Motor neuron (in vitro differentiated cells): ENCODE data around the gene SCN1B. TPM values are rescaled to one million over a fixed set of nuclear protein-coding genes. Genes with fewer than 3 reads are reported as not detected.
"Not testable (repeated sequence)": the region's sequence is repeated elsewhere in the genome, so short reads cannot be mapped to it uniquely, and the experiment has no call there.

Experiments used
- ATAC-seq, 8 experiments: fragments of 200-7000 bp; cut with Tn5 transposase; replicated peaks in 6 of 8; 2 replicates each; pipeline ENCODE4 v1.8.0; 2021; ENCODE audit warnings: mild to moderate bottlenecking in 8 of 8, moderate library complexity in 8 of 8
- H3K27ac ChIP-seq, 2 donors: fragments of 250-450 bp; sonication (Bioruptor Pico); 2 replicates each; pipeline ENCODE4 v1.9.0; 2021; ENCODE audit warnings: antibody characterized with exemption in 2 of 2, mild to moderate bottlenecking in 2 of 2, moderate library complexity in 1 of 2
- H3K4me1 ChIP-seq, 2 donors: fragments of 250-450 bp; sonication (Bioruptor Pico); replicated peaks in 1 of 2; 2 replicates each; pipeline ENCODE4 v1.6.1; 2021; ENCODE audit warnings: antibody characterized with exemption in 2 of 2, mild to moderate bottlenecking in 2 of 2, moderate library complexity in 1 of 2
- H3K4me3 ChIP-seq, 5 donors: fragments of 250-450 bp; sonication (Bioruptor Pico); 2 replicates each; pipeline ENCODE4 v1.9.0; 2021; ENCODE audit warnings: antibody characterized with exemption in 5 of 5, mild to moderate bottlenecking in 5 of 5, moderate library complexity in 4 of 5
- WGBS, 10 experiments: fragments of 450-650 bp; shearing (Covaris generic); methylation state at CpG; one replicate each; pipeline ENCODE4 v1.0.0; 2022; 5-methylcytosine and 5-hydroxymethylcytosine counted together
- in situ Hi-C, 9 experiments: fragments of 400-800 bp; cut with MboI; loops; one replicate each; pipeline ENCODE4 v1.15.0; 2021; ENCODE audit warnings: low sequenced_read_pairs in 9 of 9, low pct_unique_long_range_greater_than_20kb in 2 of 9; ENCODE audit not compliant: unreplicated experiment in 9 of 9
- total RNA-seq, 8 experiments: library from RNA; unstranded; fragments of 300-600 nt; gene quantifications; 2 replicates each; pipeline versions ENCODE4 v1.2.3 to v1.2.4, GENCODE V29; 2022

SCN1B gene
- total RNA-seq, 8 experiments from 2014 or later, result 0.65 to 7.0 (median 2.1) TPM

DNA sequence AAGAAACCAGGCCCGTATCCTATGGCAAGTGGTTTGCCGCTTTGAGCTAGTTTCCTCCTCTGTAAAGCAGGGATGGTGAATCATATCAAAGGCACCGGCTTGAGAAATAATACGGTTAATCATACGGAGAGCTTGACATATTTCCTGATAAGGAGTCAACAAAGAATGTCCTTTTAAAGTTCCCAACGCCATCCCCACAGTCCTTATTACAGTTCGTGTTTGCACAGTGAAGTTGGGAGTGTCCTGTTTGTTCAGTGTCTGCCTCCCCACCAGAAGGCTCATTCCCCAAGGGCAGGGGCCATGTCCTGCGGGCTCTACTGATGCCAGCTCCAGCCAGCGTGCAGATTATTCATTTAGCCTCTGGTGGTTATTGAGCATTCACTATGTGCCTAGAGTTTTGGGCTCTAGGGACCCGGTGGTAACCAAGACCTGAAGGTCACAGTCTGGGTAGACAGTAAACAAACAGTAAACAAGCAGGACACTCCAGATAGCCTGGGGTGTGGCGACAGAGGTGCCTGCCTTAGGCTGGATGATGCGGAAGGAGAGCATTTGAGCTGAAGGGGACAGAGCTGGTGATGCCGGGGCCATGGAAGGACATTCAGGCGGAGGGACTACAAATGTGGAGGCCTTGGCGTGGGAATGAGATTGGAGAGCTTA is 23.8 kb upstream of the SCN1B start:
- in situ Hi-C loops, result no loop called here
- Histone ChIP-seq H3K4me1 (peaks cover 6 to 14% of the 10 kb centered on the region in 2 donors), H3K4me3 (no peak overlapping the region), H3K27ac (no peak overlapping the region)
- 76 to 100% (median 94%) methylated on average over 1 to 12 of the region's 15 CpGs; no CpG with 5 or more reads in 2 of the 10 experiments for WGBS, 10 experiments
- ATAC-seq, result peak in 1 of 8 experiments; percentile 28

GRCh38 chr19:35006999-35007365 is 23.3 kb upstream of the SCN1B start:
- H3K4me3 ChIP-seq, result no peak overlapping the region
- WGBS, 10 experiments, result 85 to 100% (median 98%) methylated on average over 1 to 5 of the region's 5 CpGs; no CpG with 5 or more reads in 3 of the 10 experiments
- ATAC-seq, result no peak
- H3K4me1 ChIP-seq, result peaks cover 3 to 11% of the 10 kb centered on the region in 2 donors
- H3K27ac ChIP-seq, result no peak overlapping the region
- in situ Hi-C loops, result no loop called here

GRCh38 chr19:35007427-35007826 is 22.8 kb upstream of the SCN1B start:
- 85 to 100% (median 94%) methylated on average over 1 to 8 of the region's 8 CpGs; no CpG with 5 or more reads in 1 of the 10 experiments for WGBS, 10 experiments
- H3K4me3 ChIP-seq, in situ Hi-C loops, H3K27ac ChIP-seq, ATAC-seq: not testable (repeated sequence)
- H3K4me1 ChIP-seq, result peaks cover 3 to 11% of the 10 kb centered on the region in 2 donors

DNA sequence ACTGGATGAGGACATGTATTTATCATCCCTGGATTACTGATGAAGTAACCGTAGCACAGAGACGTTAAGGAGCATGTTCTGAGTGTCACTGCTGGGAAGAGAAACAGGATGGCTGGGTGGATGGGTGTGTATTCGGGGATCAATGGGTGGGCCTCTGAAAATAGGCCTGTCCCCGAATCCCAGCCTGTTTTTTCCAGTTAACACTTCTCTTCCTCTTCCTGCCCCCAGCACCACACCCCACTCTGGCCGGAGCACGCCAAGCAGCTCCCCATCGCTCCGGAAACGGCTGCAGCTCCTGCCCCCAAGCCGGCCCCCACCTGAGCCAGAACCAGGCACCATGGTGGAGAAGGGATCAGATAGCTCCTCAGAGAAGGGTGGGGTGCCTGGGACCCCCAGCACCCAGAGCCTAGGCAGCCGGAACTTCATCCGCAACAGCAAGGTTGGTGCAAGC is 21.4 kb upstream of the SCN1B start:
- ATAC-seq, result peak in 1 of 8 experiments; percentile 28
- Histone ChIP-seq H3K4me3 (no peak overlapping the region), H3K27ac (no peak overlapping the region), H3K4me1 (no peaks in the 10 kb centered on the region)
- in situ Hi-C loops, result no loop called here
- 60 to 100% (median 98%) methylated on average over 1 to 7 of the region's 12 CpGs; no CpG with 5 or more reads in 4 of the 10 experiments for WGBS, 10 experiments

DNA sequence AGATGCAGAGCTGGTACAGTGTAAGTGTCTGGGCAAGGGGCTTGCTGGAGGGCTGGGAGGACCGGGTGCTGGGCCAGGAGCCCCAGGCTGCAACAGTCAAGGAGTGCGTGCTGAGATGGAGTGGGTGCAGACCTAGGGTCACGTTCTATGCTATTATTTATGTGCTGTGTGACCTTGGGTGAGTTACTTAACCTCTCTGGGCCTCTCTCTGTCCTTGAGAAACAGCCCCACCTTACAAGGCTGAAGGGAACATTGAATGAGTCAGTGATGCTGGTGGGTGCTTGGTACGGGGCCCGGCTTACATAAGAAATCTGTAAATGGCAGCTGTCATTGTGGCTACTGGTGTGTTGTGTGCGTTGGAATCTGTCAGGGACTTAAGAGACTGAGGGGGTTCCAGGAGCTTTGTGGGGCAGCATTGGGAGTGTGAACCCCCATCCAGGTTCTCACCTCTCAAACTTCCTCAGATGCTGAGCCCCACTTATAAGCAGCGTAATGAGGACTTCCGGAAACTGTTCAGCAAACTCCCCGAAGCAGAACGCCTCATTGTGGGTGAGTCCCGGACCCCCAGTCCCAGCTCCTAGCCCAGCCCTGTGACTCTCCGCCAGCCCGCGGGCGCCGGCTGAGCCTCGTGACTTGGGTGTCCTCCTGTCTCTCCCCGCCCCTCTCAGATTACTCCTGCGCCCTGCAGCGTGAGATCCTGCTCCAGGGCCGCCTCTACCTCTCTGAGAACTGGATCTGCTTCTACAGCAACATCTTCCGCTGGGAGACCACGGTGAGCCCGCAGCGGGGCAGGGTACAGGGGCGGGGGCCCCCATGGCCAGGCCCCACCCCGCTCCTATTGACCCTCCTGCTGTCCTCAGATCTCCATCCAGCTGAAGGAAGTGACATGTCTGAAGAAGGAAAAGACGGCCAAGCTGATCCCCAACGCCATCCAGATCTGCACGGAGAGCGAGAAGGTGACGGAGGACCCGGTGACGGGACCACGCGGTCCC is 20.6 kb upstream of the SCN1B start:
- 0 to 100% (median 97%) methylated on average over 1 to 11 of the region's 36 CpGs; no CpG with 5 or more reads in 4 of the 10 experiments for WGBS, 10 experiments
- Histone ChIP-seq H3K27ac (no peak overlapping the region), H3K4me3 (no peak overlapping the region), H3K4me1 (no peaks in the 10 kb centered on the region)
- in situ Hi-C loops, result no loop called here
- ATAC-seq, result no peak

DNA sequence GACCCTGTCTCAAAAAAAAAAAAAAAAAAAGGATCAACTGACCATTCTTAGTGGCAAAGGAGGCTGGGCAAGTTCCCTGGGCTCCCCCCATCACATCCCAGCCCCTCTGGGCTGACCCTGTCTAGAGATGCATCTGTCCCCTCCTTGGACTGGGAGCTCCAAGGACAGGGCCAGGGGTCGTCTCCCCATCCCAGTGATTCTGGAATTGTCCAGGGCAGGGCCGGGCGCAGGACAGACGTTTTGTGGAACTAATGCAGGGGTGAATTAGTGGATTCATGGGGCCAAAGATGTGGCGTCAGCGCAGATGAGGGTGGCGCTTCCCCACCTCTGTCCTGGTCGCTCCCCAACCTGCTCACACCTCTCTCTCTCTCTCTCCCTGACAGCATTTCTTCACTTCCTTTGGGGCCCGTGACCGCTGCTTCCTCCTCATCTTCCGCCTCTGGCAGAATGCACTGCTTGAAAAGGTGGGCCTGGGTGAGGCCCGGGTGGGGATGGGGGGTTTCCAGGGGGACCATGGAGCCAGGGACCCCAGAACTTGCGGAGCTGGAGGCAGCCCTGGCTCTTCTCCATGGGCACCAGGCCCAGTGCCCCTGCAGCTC is 19.1 kb upstream of the SCN1B start:
- Histone ChIP-seq H3K27ac (no peak overlapping the region), H3K4me3 (no peak overlapping the region), H3K4me1 (no peaks in the 10 kb centered on the region)
- ATAC-seq, result no peak
- 60 to 100% (median 91%) methylated on average over 1 to 4 of the region's 13 CpGs; no CpG with 5 or more reads in 7 of the 10 experiments for WGBS, 10 experiments
- in situ Hi-C loops, result no loop called here

GRCh38 chr19:35011737-35012682 is 18.3 kb upstream of the SCN1B start:
- H3K4me3 ChIP-seq, result no peak overlapping the region
- 67 to 100% (median 92%) methylated on average over 2 to 8 of the region's 18 CpGs; no CpG with 5 or more reads in 5 of the 10 experiments for WGBS, 10 experiments
- in situ Hi-C loops, result no loop called here
- H3K27ac ChIP-seq, result no peak overlapping the region
- ATAC-seq, result no peak
- no peaks in the 10 kb centered on the region for H3K4me1 ChIP-seq

DNA sequence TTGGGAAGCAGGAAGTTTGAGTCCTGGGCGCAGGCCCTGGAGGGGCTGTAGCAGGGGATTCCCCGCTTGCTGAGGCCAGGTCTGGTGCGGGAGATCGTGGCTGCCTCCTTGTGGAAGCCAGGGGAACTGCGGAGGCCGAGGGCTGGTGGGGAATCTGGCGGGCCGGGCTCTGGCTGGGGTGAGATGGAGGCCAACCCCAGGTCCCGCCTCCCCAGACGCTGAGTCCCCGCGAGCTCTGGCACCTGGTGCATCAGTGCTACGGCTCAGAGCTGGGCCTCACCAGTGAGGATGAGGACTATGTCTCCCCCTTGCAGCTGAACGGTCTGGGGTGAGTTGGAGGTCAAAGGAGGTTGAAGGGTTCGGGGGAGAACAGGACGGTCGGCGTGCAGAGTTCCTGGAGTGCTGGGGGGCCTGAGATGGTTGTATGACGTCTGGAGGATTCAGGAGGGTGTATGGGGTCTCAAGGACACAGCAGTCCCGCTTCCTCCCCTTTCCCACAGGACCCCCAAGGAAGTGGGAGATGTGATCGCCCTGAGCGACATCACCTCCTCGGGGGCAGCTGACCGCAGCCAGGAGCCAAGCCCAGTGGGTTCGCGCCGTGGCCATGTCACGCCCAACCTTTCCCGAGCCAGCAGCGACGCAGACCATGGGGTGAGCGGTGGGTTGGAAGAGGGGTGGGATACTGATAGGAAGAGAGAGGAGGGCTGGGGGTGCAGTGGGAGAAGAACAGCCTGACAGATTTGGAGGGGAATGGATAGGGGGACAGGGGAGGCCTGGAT is 17.0 kb upstream of the SCN1B start:
- ATAC-seq, result peak; percentile 7 to 82 (median 56)
- Histone ChIP-seq H3K4me1 (no peaks in the 10 kb centered on the region), H3K27ac (no peak overlapping the region), H3K4me3 (no peak overlapping the region)
- WGBS, 10 experiments, result 50 to 82% methylated on average over 2 of the region's 32 CpGs; no CpG with 5 or more reads in 8 of the 10 experiments
- in situ Hi-C loops, result no loop called here

GRCh38 chr19:35013820-35014754 is 16.2 kb upstream of the SCN1B start:
- in situ Hi-C loops, result no loop called here
- no peak overlapping the region for H3K27ac ChIP-seq
- WGBS, 10 experiments, result 86 to 100% (median 94%) methylated on average over 1 to 9 of the region's 23 CpGs; no CpG with 5 or more reads in 2 of the 10 experiments
- no peaks in the 10 kb centered on the region for H3K4me1 ChIP-seq
- ATAC-seq, result no peak
- H3K4me3 ChIP-seq, result no peak overlapping the region

GRCh38 chr19:35014774-35015173 is 15.5 kb upstream of the SCN1B start:
- ATAC-seq, in situ Hi-C loops, H3K4me3 ChIP-seq, H3K4me1 ChIP-seq, H3K27ac ChIP-seq: not testable (repeated sequence)
- WGBS, 10 experiments, result 100% methylated on average over 1 to 4 of the region's 4 CpGs; no CpG with 5 or more reads in 5 of the 10 experiments
